Measurements from ENCODE around the gene UNC5A.

The UNC5A gene

GRCh38 chr5:176846335-176847140, 36.2 kb downstream of the UNC5A start:
- no peak for DNase-seq (ENCODE audit: low spot score)

- DNase-seq (ENCODE audit: low spot score), result no peak
Observed at GRCh38 chr5:176847148-176847547, 36.8 kb downstream of the UNC5A start.

GRCh38 chr5:176847726-176848290, 37.4 kb downstream of the UNC5A start:
- DNase-seq (ENCODE audit: low spot score), result no peak

GRCh38 chr5:176848651-176849050, 38.3 kb downstream of the UNC5A start:
- DNase-seq (ENCODE audit: low spot score), result no peak

- no peak for DNase-seq (ENCODE audit: low spot score)
Observed at GRCh38 chr5:176849611-176850227, 39.4 kb downstream of the UNC5A start.

- DNase-seq (ENCODE audit: low spot score), result no peak
Observed at GRCh38 chr5:176850371-176851245, 40.2 kb downstream of the UNC5A start.

- DNase-seq (ENCODE audit: low spot score), result no peak
Observed at GRCh38 chr5:176851380-176851779, 41.0 kb downstream of the UNC5A start.

GRCh38 chr5:176851871-176852658, 41.7 kb downstream of the UNC5A start:
- no peak for DNase-seq (ENCODE audit: low spot score)

GRCh38 chr5:176853151-176853778, 42.9 kb downstream of the UNC5A start:
- no peak for DNase-seq (ENCODE audit: low spot score)

GRCh38 chr5:176854164-176854563, 43.8 kb downstream of the UNC5A start:
- no peak for DNase-seq (ENCODE audit: low spot score)

GRCh38 chr5:176855598-176855997, 45.2 kb downstream of the UNC5A start:
- no peak for DNase-seq (ENCODE audit: low spot score)

- no peak for DNase-seq (ENCODE audit: low spot score)
Observed at GRCh38 chr5:176856746-176857145, 46.4 kb downstream of the UNC5A start.

- no peak for DNase-seq (ENCODE audit: low spot score)
Observed at GRCh38 chr5:176857216-176857893, 47.0 kb downstream of the UNC5A start.

GRCh38 chr5:176857894-176858273, 47.5 kb downstream of the UNC5A start:
- DNase-seq (ENCODE audit: low spot score), result no peak

- DNase-seq (ENCODE audit: low spot score), result no peak
Observed at GRCh38 chr5:176859916-176860315, 49.6 kb downstream of the UNC5A start.

- DNase-seq (ENCODE audit: low spot score), result no peak
Observed at GRCh38 chr5:176860381-176860780, 50.0 kb downstream of the UNC5A start.

GRCh38 chr5:176861276-176861675, 50.9 kb downstream of the UNC5A start:
- DNase-seq (ENCODE audit: low spot score), result no peak

GRCh38 chr5:176862330-176862995, 52.1 kb downstream of the UNC5A start:
- DNase-seq (ENCODE audit: low spot score), result no peak

- DNase-seq (ENCODE audit: low spot score), result no peak
Observed at GRCh38 chr5:176863041-176863764, 52.8 kb downstream of the UNC5A start.

Data from hematopoietic multipotent progenitor cell treated with erythropoietin and hydrocortisone succinate and interleukin-3 and kit ligand, for 17 days (in vitro differentiated cells).